GM12878 (cell line): Measurements from ENCODE around the gene FRYL. TPM values are rescaled to one million over a fixed set of nuclear protein-coding genes. Genes with fewer than 3 reads are reported as not detected.

Experiments
- ATAC-seq: fragments of 200-7000 bp; cut with Tn5 transposase; 3 replicates; pipeline ENCODE4 v1.9.1; 2020; ENCODE audit warnings: mild to moderate bottlenecking, moderate library complexity
- BruUV-seq: library from RNA; stranded (reverse); fragments of 400-500 nt; replicated peaks from 2 replicates; lab custom pipeline; 2021; lab: Mats Ljungman, UMichigan
- CTCF ChIA-PET: fragments of 300-600 bp; sonication (Branson Sonifier 250); formaldehyde crosslinking; extraction: SDS; loops from one replicate; lab custom pipeline; 2021; ENCODE audit warnings: inconsistent platforms; lab: Yijun Ruan, JAX
- POLR2A ChIA-PET: fragments of 350-600 bp; formaldehyde crosslinking; extraction: SDS; loops from one replicate; lab custom pipeline; 2021; ENCODE audit warnings: inconsistent platforms; lab: Charles Lee
- RAD21 ChIA-PET: fragments of 300-600 bp; sonication (Branson Sonifier 250); formaldehyde crosslinking; loops from one replicate; lab custom pipeline; 2023; ENCODE audit warnings: antibody characterized with exemption; ENCODE audit not compliant: unreplicated experiment; lab: Charles Lee
- SMC1A ChIA-PET: fragments of 300-600 bp; sonication (Branson Sonifier 250); formaldehyde crosslinking; loops from one replicate; lab custom pipeline; 2023; ENCODE audit not compliant: unreplicated experiment, uncharacterized antibody; lab: Charles Lee
- DNase-seq: peaks from one replicate; pipeline ENCODE4 v3.0.0-alpha.2; 2011; ENCODE audit warnings: low read depth, low spot score
- FAIRE-seq: peaks from 3 replicates; lab custom pipeline; 2011; peaks lifted over from hg19 to GRCh38; lab: Jason Lieb, UNC
- H2AFZ ChIP-seq: 2 replicates; pipeline ENCODE4 v1.6.0; 2011; ENCODE audit warnings: low read depth, low read length, control low read depth; ENCODE audit not compliant: control insufficient read depth
- H3K27ac ChIP-seq: 2 replicates; pipeline ENCODE4 v1.5.1; 2011; ENCODE audit warnings: control low read depth; ENCODE audit not compliant: control insufficient read depth, insufficient read depth
- H3K27me3 ChIP-seq, 2 experiments: replicated peaks in 1 of 2; 2 replicates each; pipeline versions ENCODE4 v1.6.0 to v1.6.1; 2011; ENCODE audit warnings: low read length in 1 of 2; ENCODE audit not compliant: control insufficient read depth in 2 of 2, insufficient read depth in 2 of 2
- H3K36me3 ChIP-seq, 2 experiments: 2 replicates each; pipeline ENCODE4 v1.5.1; 2011; ENCODE audit warnings: low read length in 1 of 2; ENCODE audit not compliant: control insufficient read depth in 2 of 2, insufficient read depth in 2 of 2
- H3K4me1 ChIP-seq: 2 replicates; pipeline ENCODE4 v1.6.1; 2011; ENCODE audit warnings: mild to moderate bottlenecking, low read length, moderate library complexity, mixed read lengths; ENCODE audit not compliant: control insufficient read depth, insufficient read depth
- H3K4me2 ChIP-seq: 2 replicates; pipeline ENCODE4 v1.6.0; 2011; ENCODE audit warnings: control low read depth; ENCODE audit not compliant: control insufficient read depth, insufficient read depth
- H3K4me3 ChIP-seq: fragments of 200-600 bp; sonication (generic); 2 replicates; pipeline ENCODE4 v1.5.1; 2016
- H3K79me2 ChIP-seq: 2 replicates; pipeline ENCODE4 v1.6.0; 2011; ENCODE audit warnings: low read length; ENCODE audit not compliant: control insufficient read depth, insufficient read depth
- H3K9ac ChIP-seq: 2 replicates; pipeline ENCODE4 v1.8.0; 2011; ENCODE audit warnings: low read length, control low read depth, mixed read lengths; ENCODE audit not compliant: control insufficient read depth, insufficient read depth
- H3K9me3 ChIP-seq: replicated peaks from 3 replicates; pipeline ENCODE4 v1.5.1; 2011; ENCODE audit warnings: mild to moderate bottlenecking, low read length; ENCODE audit not compliant: control insufficient read depth, insufficient read depth
- H4K20me1 ChIP-seq: 2 replicates; pipeline ENCODE4 v1.6.0; 2011; ENCODE audit not compliant: control insufficient read depth, insufficient read depth
- KDM1A ChIP-seq: fragments of 200-600 bp; sonication (generic); IDR thresholded peaks from 2 replicates; pipeline ENCODE4 v1.6.1; 2016; ENCODE audit warnings: borderline replicate concordance
- LARP7 ChIP-seq: fragments of 450-650 bp; IDR thresholded peaks from 2 replicates; pipeline ENCODE4 v1.6.1; 2017; ENCODE audit warnings: mild to moderate bottlenecking
- MYB ChIP-seq: fragments of 150-350 bp; IDR thresholded peaks from 2 replicates; pipeline ENCODE4 v1.6.1; 2014; ENCODE audit warnings: mild to moderate bottlenecking, low read depth, low read length, borderline replicate concordance
- NR2F1 ChIP-seq: fragments of 450-650 bp; conservative IDR thresholded peaks from 2 replicates; pipeline ENCODE4 v1.6.1; 2017; ENCODE audit warnings: mild to moderate bottlenecking
- SIX5 ChIP-seq: IDR thresholded peaks from 2 replicates; pipeline ENCODE4 v1.6.1; 2011; ENCODE audit warnings: mild to moderate bottlenecking, low read depth, low read length, moderate library complexity; ENCODE audit not compliant: severe bottlenecking
- SRF ChIP-seq, 2 experiments: IDR thresholded peaks; 2 replicates each; pipeline ENCODE4 v1.6.1; 2011; ENCODE audit warnings: low read depth in 2 of 2, low read length in 2 of 2, mild to moderate bottlenecking in 1 of 2, moderate library complexity in 1 of 2
- SUPT20H ChIP-seq: IDR thresholded peaks from 2 replicates; pipeline ENCODE4 v1.6.1; 2011; ENCODE audit warnings: low read depth, mild to moderate bottlenecking, low read length, moderate library complexity, borderline replicate concordance; ENCODE audit not compliant: control insufficient read depth
- ZBTB33 ChIP-seq: fragments of 450-650 bp; IDR thresholded peaks from 2 replicates; pipeline ENCODE4 v1.6.1; 2017; ENCODE audit warnings: mild to moderate bottlenecking
- ZNF207 ChIP-seq: fragments of 450-650 bp; IDR thresholded peaks from 2 replicates; pipeline ENCODE4 v1.6.1; 2014; ENCODE audit warnings: antibody characterized with exemption, mild to moderate bottlenecking, borderline replicate concordance
- ZZZ3 ChIP-seq: IDR thresholded peaks from 2 replicates; pipeline ENCODE4 v1.6.1; 2011; ENCODE audit warnings: low read depth; ENCODE audit not compliant: control insufficient read depth, insufficient read length
- WGBS: methylation state at CpG from one replicate; pipeline ENCODE4 v1.1.6; 2016; ENCODE audit warnings: low lambda C conversion rate; ENCODE audit not compliant: insufficient replicate concordance, insufficient coverage; ENCODE audit errors: missing lambda C conversion rate; 5-methylcytosine and 5-hydroxymethylcytosine counted together
- in situ Hi-C: fragments of 300-500 bp; cut with MboI; formaldehyde crosslinking; loops from 9 replicates; pipeline ENCODE4 v1.14.3; 2018; ENCODE audit warnings: mixed read lengths
- intact Hi-C: fragments of 100-400 bp; cut with micrococcal nuclease; formaldehyde crosslinking; loops from one replicate; pipeline ENCODE4 v1.14.2; 2022; ENCODE audit not compliant: unreplicated experiment
- polyA plus RNA-seq, 11 experiments: library from polyadenylated mRNA; depleted of rRNA in 4 of 11; unstranded in 6 of 11; stranded (reverse) in 5 of 11; fragments of >200 nt; fragmentation: Nextera tagmentation in 4 of 11; fragmentation: Illumina TruSeq in 1 of 11; extraction: Ambion mirVana in 4 of 11; extraction: Trizol in 1 of 11; gene quantifications; 1 replicate in 1 of 11; 2 replicates in 10 of 11; pipeline versions ENCODE4 v1.2.1 to v1.2.3, GENCODE V29; 2011 to 2016; ENCODE audit warnings: inconsistent platforms in 2 of 11, missing spikeins in 2 of 11, low read depth in 1 of 11
- total RNA-seq, 4 experiments: library from RNA; depleted of rRNA in 3 of 4; stranded (reverse); fragments of >200 nt in 3 of 4; fragmentation: Illumina TruSeq in 1 of 4; extraction: Trizol in 1 of 4; gene quantifications; 2 replicates each; pipeline versions ENCODE4 v1.2.1 to v1.2.3, GENCODE V29; 2013 to 2021

The FRYL gene
- total and polyA plus RNA-seq, 10 of the 15 experiments (the other 5 are each of a cell fraction or from before 2014, with no cell fraction given), result 10.3 to 50.6 (median 28.7) TPM

- Histone ChIP-seq H3K27me3 (no peaks in the 10 kb centered on the region), H3K36me3 (peaks cover 0 to 7% of the 10 kb centered on the region in 2 experiments; a peak in 2 of 4 replicates), H3K9ac (no peak overlapping the region), H3K79me2 (no peaks in the 10 kb centered on the region), H3K27ac (peak overlapping the region; percentile 28), H3K4me2 (peak overlapping the region; percentile 43), H4K20me1 (no peaks in the 10 kb centered on the region; the same call in 1 of the 2 replicates), H2AFZ (no peak overlapping the region), H3K4me1 (peaks cover 17% of the 10 kb centered on the region), H3K4me3 (no peak overlapping the region), H3K9me3 (no peaks in the 10 kb centered on the region)
- SMC1A ChIA-PET, result no interaction called here
- 96% methylated on average over 4 of the region's 4 CpGs for WGBS
- FAIRE-seq (no peak), ATAC-seq (no peak), DNase-seq (no peak)
- BruUV-seq, result TSS peak; percentile 45
- intact Hi-C loops (loop anchor here (5.0 kb wide), 1 partner anchor 52 kb away; no protein-coding TSS in a partner anchor), in situ Hi-C loops (no loop called here)
- RAD21 ChIA-PET, result no interaction called here
- POLR2A ChIA-PET, result no interaction called here
- no peak for TF ChIP-seq NR2F1
- TF ChIP-seq ZZZ3, result no peak
- TF ChIP-seq SRF (IDR thresholded peaks at IDR 0.05; ENCODE audit: low read depth in 2 of 2, low read length in 2 of 2), result no peak
- TF ChIP-seq MYB, result no peak
- TF ChIP-seq ZBTB33, result no peak
- no peak for TF ChIP-seq LARP7
- TF ChIP-seq KDM1A, result no peak
- TF ChIP-seq ZNF207, result no peak
- no peak for TF ChIP-seq SIX5
- TF ChIP-seq SUPT20H, result no peak
- CTCF ChIA-PET, result interaction anchor here (1.3 to 1.5 kb wide), 2 partner anchors 11 to 22 kb away, joined by 3 to 4 read pairs; no protein-coding TSS in a partner anchor
These were observed 281.2 kb downstream of the FRYL start for GRCh38 chr4:48498895-48499294.
